Measurements from ENCODE around the gene JUNB.

DNA sequence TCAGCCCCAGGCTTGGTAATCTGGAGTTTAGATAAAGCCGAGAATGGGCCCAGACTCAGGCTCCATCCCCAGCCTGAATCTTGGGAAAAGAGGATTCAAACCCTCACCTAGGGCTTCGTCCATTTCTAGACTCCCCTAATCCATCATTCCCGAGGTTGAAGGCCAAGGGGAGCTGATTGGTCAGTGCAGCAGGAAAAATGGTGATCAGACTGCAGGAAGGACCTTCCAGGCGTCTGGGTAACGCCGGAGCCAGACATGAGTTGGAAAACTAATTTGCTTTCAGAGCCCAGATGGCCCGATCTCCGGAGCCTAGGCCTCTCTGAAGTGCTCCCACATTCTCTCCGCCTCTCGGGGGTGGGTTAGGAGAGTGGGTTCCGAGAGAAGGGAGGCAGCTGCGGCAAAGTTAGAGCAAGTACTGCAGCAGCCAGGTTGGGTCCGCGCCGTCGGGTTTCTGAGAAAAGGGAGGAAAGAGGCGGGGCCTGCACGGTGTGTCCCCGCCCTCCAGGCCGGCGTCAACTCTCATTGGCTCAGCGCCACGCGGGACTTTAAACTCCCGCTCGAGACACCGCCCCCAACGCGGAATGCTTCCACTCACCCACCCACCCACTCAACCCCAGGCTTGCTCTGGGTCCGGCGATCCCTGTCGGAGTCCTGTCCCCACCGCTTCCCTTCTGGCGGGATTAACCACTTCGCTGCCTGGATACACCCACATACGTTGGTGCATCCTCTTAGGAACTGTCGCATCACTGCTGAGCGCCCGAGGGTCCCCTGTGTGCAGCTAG lies 43.9 kb downstream of the JUNB start:
- TF ChIP-seq, protein P1, sequence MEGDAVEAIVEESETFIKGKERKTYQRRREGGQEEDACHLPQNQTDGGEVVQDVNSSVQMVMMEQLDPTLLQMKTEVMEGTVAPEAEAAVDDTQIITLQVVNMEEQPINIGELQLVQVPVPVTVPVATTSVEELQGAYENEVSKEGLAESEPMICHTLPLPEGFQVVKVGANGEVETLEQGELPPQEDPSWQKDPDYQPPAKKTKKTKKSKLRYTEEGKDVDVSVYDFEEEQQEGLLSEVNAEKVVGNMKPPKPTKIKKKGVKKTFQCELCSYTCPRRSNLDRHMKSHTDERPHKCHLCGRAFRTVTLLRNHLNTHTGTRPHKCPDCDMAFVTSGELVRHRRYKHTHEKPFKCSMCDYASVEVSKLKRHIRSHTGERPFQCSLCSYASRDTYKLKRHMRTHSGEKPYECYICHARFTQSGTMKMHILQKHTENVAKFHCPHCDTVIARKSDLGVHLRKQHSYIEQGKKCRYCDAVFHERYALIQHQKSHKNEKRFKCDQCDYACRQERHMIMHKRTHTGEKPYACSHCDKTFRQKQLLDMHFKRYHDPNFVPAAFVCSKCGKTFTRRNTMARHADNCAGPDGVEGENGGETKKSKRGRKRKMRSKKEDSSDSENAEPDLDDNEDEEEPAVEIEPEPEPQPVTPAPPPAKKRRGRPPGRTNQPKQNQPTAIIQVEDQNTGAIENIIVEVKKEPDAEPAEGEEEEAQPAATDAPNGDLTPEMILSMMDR (IDR thresholded peaks at IDR 0.05): no peak
- peak; percentile 52 for TF ChIP-seq EZH2phosphoT487 (IDR thresholded peaks at IDR 0.05)

Measured in neural progenitor cell (in vitro differentiated cells).